Measurements from ENCODE around the gene CT55.

CT55 gene, protein sequence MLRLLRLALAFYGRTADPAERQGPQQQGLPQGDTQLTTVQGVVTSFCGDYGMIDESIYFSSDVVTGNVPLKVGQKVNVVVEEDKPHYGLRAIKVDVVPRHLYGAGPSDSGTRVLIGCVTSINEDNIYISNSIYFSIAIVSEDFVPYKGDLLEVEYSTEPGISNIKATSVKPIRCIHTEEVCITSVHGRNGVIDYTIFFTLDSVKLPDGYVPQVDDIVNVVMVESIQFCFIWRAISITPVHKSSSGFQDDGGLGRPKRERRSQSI

DNA sequence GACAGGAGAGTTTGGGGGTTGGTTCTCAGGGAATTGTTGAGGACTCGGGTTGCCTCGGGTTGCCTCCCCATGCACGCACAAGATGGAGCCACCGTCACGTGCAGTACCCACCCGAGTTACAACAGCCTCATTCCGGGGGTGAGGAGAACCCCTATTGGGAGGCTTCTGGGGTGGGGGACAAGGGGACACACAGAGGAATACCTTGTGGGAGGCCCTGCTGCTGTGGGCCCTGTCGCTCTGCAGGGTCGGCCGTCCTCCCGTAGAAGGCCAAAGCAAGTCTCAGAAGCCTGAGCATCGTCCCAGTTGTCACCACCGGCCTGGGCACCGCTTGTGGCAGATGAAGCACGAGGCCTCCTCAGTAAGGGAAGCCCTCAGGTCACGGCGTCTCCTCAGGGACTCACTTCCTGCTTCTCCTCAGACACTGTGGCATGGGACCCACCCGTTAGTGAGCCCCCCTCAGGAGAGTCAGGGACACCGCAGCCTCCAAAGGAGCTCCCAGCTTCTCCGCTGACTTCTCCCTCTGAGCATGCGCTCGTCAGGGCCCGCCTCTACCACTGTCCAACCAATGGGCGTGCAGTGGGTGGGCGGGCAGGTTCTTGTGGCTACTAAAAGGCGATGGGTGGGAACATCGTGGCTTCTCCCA, at the start of gene CT55:
CT55 (minus strand) TSS at position 522 of the 643 bp plus-strand sequence; CDS start at position 295, 227 bp downstream.
- ChIA-PET POLR2A (no interaction called here), CTCF (interaction anchor here (0.5 kb wide), 1 partner anchor 290 kb away, joined by 3 read pairs; no protein-coding TSS in a partner anchor)
- Histone ChIP-seq H3K4me1 (ENCODE audit: control insufficient read depth, insufficient read depth, low read length) (no peaks in the 10 kb centered on the region), H3K36me3 (ENCODE audit: control insufficient read depth in 2 of 2, insufficient read depth in 1 of 2, low read length in 2 of 2) (no peaks in the 10 kb centered on the region), H3K27ac (ENCODE audit: extremely low read depth, low read depth, low read length) (no peak within 1 kb of the TSS), H3K9me3 (ENCODE audit: control insufficient read depth, insufficient read depth, low read depth, low read length) (no peaks in the 10 kb centered on the region; the same call in 1 of the 2 replicates), H3K4me3 (ENCODE audit: low read depth, low read length) (no peak within 1 kb of the TSS)
- TF ChIP-seq ZNF311 (tag by site-specific recombination; IDR thresholded peaks at IDR 0.05; ENCODE audit: borderline replicate concordance) (no peak), ZNF132 (tag by site-specific recombination; IDR thresholded peaks at IDR 0.05; ENCODE audit: borderline replicate concordance) (no peak), ZFP41 (tag by site-specific recombination; IDR thresholded peaks at IDR 0.05; ENCODE audit: borderline replicate concordance) (no peak), ZBTB17 (tag by site-specific recombination; IDR thresholded peaks at IDR 0.05) (no peak), ZNF23 (tag by site-specific recombination; IDR thresholded peaks at IDR 0.05; ENCODE audit: borderline replicate concordance) (no peak), ZFP37 (tag by site-specific recombination; IDR thresholded peaks at IDR 0.05) (no peak), ZNF548 (tag by site-specific recombination; IDR thresholded peaks at IDR 0.05) (no peak)
- TF ChIP-seq, protein P1, sequence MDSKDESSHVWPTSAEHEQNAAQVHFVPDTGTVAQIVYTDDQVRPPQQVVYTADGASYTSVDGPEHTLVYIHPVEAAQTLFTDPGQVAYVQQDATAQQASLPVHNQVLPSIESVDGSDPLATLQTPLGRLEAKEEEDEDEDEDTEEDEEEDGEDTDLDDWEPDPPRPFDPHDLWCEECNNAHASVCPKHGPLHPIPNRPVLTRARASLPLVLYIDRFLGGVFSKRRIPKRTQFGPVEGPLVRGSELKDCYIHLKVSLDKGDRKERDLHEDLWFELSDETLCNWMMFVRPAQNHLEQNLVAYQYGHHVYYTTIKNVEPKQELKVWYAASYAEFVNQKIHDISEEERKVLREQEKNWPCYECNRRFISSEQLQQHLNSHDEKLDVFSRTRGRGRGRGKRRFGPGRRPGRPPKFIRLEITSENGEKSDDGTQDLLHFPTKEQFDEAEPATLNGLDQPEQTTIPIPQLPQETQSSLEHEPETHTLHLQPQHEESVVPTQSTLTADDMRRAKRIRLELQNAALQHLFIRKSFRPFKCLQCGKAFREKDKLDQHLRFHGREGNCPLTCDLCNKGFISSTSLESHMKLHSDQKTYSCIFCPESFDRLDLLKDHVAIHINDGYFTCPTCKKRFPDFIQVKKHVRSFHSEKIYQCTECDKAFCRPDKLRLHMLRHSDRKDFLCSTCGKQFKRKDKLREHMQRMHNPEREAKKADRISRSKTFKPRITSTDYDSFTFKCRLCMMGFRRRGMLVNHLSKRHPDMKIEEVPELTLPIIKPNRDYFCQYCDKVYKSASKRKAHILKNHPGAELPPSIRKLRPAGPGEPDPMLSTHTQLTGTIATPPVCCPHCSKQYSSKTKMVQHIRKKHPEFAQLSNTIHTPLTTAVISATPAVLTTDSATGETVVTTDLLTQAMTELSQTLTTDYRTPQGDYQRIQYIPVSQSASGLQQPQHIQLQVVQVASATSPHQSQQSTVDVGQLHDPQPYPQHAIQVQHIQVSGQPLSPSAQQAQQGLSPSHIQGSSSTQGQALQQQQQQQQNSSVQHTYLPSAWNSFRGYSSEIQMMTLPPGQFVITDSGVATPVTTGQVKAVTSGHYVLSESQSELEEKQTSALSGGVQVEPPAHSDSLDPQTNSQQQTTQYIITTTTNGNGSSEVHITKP (tag by site-specific recombination; IDR thresholded peaks at IDR 0.05), result no peak
- TF ChIP-seq, protein P2, sequence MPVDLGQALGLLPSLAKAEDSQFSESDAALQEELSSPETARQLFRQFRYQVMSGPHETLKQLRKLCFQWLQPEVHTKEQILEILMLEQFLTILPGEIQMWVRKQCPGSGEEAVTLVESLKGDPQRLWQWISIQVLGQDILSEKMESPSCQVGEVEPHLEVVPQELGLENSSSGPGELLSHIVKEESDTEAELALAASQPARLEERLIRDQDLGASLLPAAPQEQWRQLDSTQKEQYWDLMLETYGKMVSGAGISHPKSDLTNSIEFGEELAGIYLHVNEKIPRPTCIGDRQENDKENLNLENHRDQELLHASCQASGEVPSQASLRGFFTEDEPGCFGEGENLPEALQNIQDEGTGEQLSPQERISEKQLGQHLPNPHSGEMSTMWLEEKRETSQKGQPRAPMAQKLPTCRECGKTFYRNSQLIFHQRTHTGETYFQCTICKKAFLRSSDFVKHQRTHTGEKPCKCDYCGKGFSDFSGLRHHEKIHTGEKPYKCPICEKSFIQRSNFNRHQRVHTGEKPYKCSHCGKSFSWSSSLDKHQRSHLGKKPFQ (tag by site-specific recombination; IDR thresholded peaks at IDR 0.05), result no peak
- TF ChIP-seq, protein P3, sequence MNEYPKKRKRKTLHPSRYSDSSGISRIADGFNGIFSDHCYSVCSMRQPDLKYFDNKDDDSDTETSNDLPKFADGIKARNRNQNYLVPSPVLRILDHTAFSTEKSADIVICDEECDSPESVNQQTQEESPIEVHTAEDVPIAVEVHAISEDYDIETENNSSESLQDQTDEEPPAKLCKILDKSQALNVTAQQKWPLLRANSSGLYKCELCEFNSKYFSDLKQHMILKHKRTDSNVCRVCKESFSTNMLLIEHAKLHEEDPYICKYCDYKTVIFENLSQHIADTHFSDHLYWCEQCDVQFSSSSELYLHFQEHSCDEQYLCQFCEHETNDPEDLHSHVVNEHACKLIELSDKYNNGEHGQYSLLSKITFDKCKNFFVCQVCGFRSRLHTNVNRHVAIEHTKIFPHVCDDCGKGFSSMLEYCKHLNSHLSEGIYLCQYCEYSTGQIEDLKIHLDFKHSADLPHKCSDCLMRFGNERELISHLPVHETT (tag by site-specific recombination; IDR thresholded peaks at IDR 0.05), result no peak

DNA sequence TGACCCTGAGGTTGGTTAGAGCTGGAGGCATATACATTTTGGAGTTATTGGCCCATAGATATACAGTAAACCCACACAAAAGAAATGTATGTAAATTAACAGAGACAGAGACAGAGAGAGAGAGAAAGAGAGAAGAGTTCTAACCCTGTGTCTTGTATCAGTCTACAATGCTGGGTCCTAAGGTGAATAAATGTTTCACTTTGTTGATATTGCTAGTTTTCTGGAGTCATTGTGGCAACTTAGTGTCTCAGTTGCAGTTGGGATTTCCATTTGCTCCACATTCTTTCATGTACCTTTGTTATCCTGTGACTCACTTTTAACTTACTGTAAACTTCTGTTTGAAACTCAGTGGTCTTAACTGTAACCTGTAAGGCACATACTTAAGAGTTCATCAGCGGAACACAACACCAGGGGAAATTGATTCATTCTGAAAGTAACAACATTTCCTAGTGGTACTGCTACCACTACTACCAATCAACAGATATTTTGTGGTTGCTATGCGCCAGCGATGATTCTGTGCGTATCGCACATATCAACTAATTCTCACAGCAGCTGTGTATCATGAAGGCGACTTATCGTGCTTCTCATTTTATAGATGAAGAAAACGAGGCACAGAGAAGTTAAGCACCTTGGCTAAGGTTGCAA, 42.1 kb upstream of the CT55 start:
- H3K36me3 ChIP-seq (ENCODE audit: control insufficient read depth in 2 of 2, insufficient read depth in 1 of 2, low read length in 2 of 2), result no peaks in the 10 kb centered on the region
- ChIA-PET CTCF (no interaction called here), POLR2A (no interaction called here)
- no peaks in the 10 kb centered on the region for H3K9me3 ChIP-seq (ENCODE audit: control insufficient read depth, insufficient read depth, low read depth, low read length)
- H3K4me3 ChIP-seq (ENCODE audit: low read depth, low read length), result no peak overlapping the region
- H3K4me1 ChIP-seq (ENCODE audit: control insufficient read depth, insufficient read depth, low read length), result no peaks in the 10 kb centered on the region
- H3K27ac ChIP-seq (ENCODE audit: extremely low read depth, low read depth, low read length), result no peak overlapping the region
- TF ChIP-seq ZBTB8A (tag by site-specific recombination; IDR thresholded peaks at IDR 0.05), result no peak
- TF ChIP-seq ZNF202 (tag by site-specific recombination; IDR thresholded peaks at IDR 0.05; ENCODE audit: borderline replicate concordance), result no peak
- TF ChIP-seq, protein P4, sequence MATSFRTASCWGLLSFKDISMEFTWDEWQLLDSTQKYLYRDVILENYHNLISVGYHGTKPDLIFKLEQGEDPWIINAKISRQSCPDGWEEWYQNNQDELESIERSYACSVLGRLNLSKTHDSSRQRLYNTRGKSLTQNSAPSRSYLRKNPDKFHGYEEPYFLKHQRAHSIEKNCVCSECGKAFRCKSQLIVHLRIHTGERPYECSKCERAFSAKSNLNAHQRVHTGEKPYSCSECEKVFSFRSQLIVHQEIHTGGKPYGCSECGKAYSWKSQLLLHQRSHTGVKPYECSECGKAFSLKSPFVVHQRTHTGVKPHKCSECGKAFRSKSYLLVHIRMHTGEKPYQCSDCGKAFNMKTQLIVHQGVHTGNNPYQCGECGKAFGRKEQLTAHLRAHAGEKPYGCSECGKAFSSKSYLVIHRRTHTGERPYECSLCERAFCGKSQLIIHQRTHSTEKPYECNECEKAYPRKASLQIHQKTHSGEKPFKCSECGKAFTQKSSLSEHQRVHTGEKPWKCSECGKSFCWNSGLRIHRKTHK (tag by site-specific recombination; IDR thresholded peaks at IDR 0.05), result no peak
- no peak for TF ChIP-seq ZNF426 (tag by site-specific recombination; IDR thresholded peaks at IDR 0.05)
- TF ChIP-seq, protein P5, sequence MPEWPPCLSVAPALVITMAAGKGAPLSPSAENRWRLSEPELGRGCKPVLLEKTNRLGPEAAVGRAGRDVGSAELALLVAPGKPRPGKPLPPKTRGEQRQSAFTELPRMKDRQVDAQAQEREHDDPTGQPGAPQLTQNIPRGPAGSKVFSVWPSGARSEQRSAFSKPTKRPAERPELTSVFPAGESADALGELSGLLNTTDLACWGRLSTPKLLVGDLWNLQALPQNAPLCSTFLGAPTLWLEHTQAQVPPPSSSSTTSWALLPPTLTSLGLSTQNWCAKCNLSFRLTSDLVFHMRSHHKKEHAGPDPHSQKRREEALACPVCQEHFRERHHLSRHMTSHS (tag by site-specific recombination; IDR thresholded peaks at IDR 0.05), result no peak
- no peak for TF ChIP-seq ZNF623 (tag by site-specific recombination; IDR thresholded peaks at IDR 0.05)
- TF ChIP-seq, protein P6, sequence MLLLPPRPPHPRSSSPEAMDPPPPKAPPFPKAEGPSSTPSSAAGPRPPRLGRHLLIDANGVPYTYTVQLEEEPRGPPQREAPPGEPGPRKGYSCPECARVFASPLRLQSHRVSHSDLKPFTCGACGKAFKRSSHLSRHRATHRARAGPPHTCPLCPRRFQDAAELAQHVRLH (tag by site-specific recombination; IDR thresholded peaks at IDR 0.05), result no peak
- no peak for TF ChIP-seq ZNF354C (tag by site-specific recombination; IDR thresholded peaks at IDR 0.05; ENCODE audit: borderline replicate concordance, low read depth)
- no peak for TF ChIP-seq ZNF585B (tag by site-specific recombination; IDR thresholded peaks at IDR 0.05)
- no peak for TF ChIP-seq ZBTB17 (tag by site-specific recombination; IDR thresholded peaks at IDR 0.05)
- no peak for TF ChIP-seq ZNF174 (tag by site-specific recombination; IDR thresholded peaks at IDR 0.05)
- no peak for TF ChIP-seq OVOL3 (tag by site-specific recombination; IDR thresholded peaks at IDR 0.05)
- TF ChIP-seq KLF16 (tag by site-specific recombination; IDR thresholded peaks at IDR 0.05), result no peak
- no peak for TF ChIP-seq ZNF571 (tag by site-specific recombination; IDR thresholded peaks at IDR 0.05)
- no peak for TF ChIP-seq ZSCAN30 (tag by site-specific recombination; IDR thresholded peaks at IDR 0.05)

All from HEK293 (cell line).